Motor neuron (in vitro differentiated cells): Measurements from ENCODE around the gene SSBP3. TPM values are rescaled to one million over a fixed set of nuclear protein-coding genes. Genes with fewer than 3 reads are reported as not detected.

Experiments
- ATAC-seq, 8 experiments: fragments of 200-7000 bp; cut with Tn5 transposase; replicated peaks in 6 of 8; 2 replicates each; pipeline ENCODE4 v1.8.0; 2021; ENCODE audit warnings: mild to moderate bottlenecking in 8 of 8, moderate library complexity in 8 of 8
- H3K27ac ChIP-seq, 2 donors: fragments of 250-450 bp; sonication (Bioruptor Pico); 2 replicates each; pipeline ENCODE4 v1.9.0; 2021; ENCODE audit warnings: antibody characterized with exemption in 2 of 2, mild to moderate bottlenecking in 2 of 2, moderate library complexity in 1 of 2
- H3K4me1 ChIP-seq, 2 donors: fragments of 250-450 bp; sonication (Bioruptor Pico); replicated peaks in 1 of 2; 2 replicates each; pipeline ENCODE4 v1.6.1; 2021; ENCODE audit warnings: antibody characterized with exemption in 2 of 2, mild to moderate bottlenecking in 2 of 2, moderate library complexity in 1 of 2
- H3K4me3 ChIP-seq, 5 donors: fragments of 250-450 bp; sonication (Bioruptor Pico); 2 replicates each; pipeline ENCODE4 v1.9.0; 2021; ENCODE audit warnings: antibody characterized with exemption in 5 of 5, mild to moderate bottlenecking in 5 of 5, moderate library complexity in 4 of 5
- WGBS, 10 experiments: fragments of 450-650 bp; shearing (Covaris generic); methylation state at CpG; one replicate each; pipeline ENCODE4 v1.0.0; 2022; 5-methylcytosine and 5-hydroxymethylcytosine counted together
- in situ Hi-C, 9 experiments: fragments of 400-800 bp; cut with MboI; loops; one replicate each; pipeline ENCODE4 v1.15.0; 2021; ENCODE audit warnings: low sequenced_read_pairs in 9 of 9, low pct_unique_long_range_greater_than_20kb in 2 of 9; ENCODE audit not compliant: unreplicated experiment in 9 of 9
- total RNA-seq, 8 experiments: library from RNA; unstranded; fragments of 300-600 nt; gene quantifications; 2 replicates each; pipeline versions ENCODE4 v1.2.3 to v1.2.4, GENCODE V29; 2022

Gene SSBP3
- total RNA-seq, 8 experiments from 2014 or later, result 11.3 to 183 (median 60.4) TPM

DNA sequence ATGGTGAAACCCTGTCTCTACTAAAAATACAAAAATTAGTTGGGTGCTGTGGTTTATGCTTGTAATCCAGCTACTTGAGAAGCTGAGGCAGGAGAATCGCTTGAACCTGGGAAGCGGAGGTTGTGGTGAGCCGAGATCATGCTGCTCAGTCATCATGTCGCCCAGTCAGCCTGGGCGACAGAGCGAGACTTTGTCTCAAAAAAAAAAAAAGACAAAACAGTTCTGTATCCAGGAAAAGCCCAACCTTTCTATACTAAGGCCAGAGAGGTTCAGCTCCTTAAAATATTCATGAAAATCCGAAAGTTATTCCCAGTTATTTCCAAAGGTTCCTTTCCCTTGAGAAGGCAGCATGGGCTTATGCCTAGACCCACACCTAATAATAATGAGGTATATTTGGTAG is 202.0 kb downstream of the SSBP3 start:
- in situ Hi-C loops, result no loop called here
- Histone ChIP-seq H3K4me1 (peaks cover 11 to 15% of the 10 kb centered on the region in 2 donors), H3K4me3 (no peak overlapping the region), H3K27ac (no peak overlapping the region)
- ATAC-seq, result no peak
- 71 to 100% (median 83%) methylated on average over 3 to 7 of the region's 7 CpGs; no CpG with 5 or more reads in 2 of the 10 experiments for WGBS, 10 experiments

DNA sequence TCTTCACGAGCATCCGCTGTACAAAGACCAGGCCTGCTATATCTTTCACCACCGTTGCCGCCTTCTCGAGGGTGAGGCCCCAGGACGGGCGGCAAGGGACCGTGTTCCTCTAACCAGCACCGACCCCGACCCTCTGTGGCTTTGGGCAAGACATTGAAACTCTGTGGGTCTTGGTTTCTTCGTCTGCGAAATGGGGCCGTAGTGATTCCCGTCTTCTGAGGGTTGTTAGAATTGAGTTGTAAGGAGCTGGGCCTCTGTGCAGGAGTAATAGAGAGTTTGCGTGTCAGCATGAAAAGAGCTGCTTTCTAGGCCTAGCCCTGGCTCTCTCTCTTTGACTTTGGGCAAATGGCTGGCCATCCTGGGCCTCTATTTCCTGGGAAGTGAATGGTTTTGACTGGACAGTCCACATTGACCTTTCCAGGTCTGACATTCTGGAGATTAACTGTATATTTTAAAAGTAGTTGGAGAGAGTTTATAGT is 205.6 kb downstream of the SSBP3 start:
- H3K27ac ChIP-seq, result peak overlapping the region; percentile 82 to 95
- ATAC-seq, result peak in 2 of 8 experiments; percentile 4 to 25
- H3K4me3 ChIP-seq, result peak overlapping the region; percentile 90 to 98 (median 97)
- in situ Hi-C loops, result no loop called here
- WGBS, 10 experiments, result 0 to 5% (median 0%) methylated on average over 4 to 14 of the region's 15 CpGs; no CpG with 5 or more reads in 3 of the 10 experiments
- H3K4me1 ChIP-seq, result peaks cover 13 to 19% of the 10 kb centered on the region in 2 donors

DNA sequence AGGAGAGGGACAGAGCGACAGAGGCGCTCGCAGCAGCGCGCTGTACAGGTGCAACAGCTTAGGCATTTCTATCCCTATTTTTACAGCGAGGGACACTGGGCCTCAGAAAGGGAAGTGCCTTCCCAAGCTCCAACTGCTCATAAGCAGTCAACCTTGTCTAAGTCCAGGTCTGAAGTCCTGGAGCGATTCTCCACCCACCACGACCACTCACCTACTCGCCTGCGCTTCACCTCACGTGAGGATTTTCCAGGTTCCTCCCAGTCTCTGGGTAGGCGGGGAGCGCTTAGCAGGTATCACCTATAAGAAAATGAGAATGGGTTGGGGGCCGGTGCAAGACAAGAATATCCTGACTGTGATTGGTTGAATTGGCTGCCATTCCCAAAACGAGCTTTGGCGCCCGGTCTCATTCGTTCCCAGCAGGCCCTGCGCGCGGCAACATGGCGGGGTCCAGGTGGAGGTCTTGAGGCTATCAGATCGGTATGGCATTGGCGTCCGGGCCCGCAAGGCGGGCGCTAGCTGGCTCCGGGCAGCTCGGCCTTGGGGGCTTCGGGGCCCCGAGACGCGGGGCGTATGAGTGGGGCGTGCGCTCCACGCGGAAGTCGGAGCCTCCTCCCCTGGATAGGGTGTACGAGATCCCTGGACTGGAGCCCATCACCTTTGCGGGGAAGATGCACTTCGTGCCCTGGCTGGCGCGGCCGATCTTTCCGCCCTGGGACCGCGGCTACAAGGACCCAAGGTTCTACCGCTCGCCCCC is 206.3 kb downstream of the SSBP3 start, which contains the start of the genes CYB5RL and MRPL37:
TSS of gene CYB5RL (minus strand) at position 266 of the 754 bp plus-strand sequence. CDS start 4,414 bp downstream, outside the sequence.
TSS of gene MRPL37 (plus strand) at position 403 of the 754 bp plus-strand sequence. CDS start at position 480, 77 bp downstream.
- peak; percentile 93 to 99 (median 98) for ATAC-seq
- 0 to 4% (median 0%) methylated on average over 1 to 21 of the region's 51 CpGs for WGBS, 10 experiments
- in situ Hi-C loops, result no loop called here
- Histone ChIP-seq H3K4me1 (peaks cover 13 to 19% of the 10 kb centered on the region in 2 donors), H3K27ac (peak within 1 kb of the TSS; percentile 82 to 95), H3K4me3 (peak within 1 kb of the TSS; percentile 90 to 98 (median 97))

DNA sequence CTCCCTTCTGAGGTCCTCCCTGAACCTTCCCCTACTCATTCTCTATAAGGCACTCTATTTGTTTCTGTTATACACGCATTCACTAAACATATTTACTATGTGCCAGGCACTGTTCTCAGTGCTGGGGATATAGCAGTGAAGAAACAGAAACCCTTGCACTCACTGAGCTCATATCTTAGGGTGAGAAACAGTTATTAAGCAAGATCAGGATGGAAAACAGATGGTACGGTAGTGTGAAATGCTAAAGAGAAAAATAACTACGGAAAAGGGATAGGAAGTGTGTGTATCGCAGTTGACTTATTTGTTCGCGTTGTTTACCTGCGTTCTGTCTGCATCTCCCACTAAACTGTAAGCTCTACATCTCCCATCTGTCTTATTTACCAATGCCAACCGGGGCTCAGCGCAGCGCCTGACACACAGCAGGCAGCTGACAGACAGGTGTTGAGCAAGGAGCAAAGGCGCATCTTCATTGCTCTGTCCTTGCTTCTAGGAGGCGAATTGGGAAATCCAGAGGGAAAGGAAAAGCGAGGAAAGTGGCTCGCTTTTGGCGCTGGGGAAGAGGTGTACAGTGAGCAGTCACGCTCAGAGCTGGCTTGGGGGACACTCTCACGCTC is 206.9 kb downstream of the SSBP3 start:
- Histone ChIP-seq H3K4me1 (peaks cover 13 to 19% of the 10 kb centered on the region in 2 donors), H3K4me3 (peak overlapping the region; percentile 90 to 98 (median 97)), H3K27ac (peak overlapping the region in 1 of 2 donors; percentile 95)
- in situ Hi-C loops, result no loop called here
- WGBS, 10 experiments, result 0 to 50% (median 24%) methylated on average over 1 to 17 of the region's 17 CpGs; no CpG with 5 or more reads in 1 of the 10 experiments
- ATAC-seq, result peak in 2 of 8 experiments; percentile 5 to 6

DNA sequence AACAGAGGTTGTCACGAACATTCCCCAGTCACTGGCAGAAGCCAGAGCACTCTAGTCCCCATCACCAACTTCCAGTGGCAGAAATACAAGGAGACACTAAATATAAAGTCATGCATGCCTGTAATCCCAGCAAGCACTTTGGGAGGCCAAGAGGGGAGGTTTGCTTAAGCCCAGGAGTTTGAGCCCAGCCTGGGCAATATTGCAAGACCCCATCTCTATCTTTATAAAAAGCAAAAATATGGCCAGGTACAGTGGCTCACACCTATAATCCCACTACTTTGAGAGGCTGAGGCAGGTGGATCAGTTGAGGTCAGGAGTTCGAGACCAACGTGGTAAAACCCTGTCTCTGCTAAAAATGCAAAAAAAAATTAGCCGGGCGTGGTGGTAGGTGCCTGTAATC is 212.7 kb downstream of the SSBP3 start:
- Histone ChIP-seq H3K4me3 (no peak overlapping the region), H3K27ac (no peak overlapping the region), H3K4me1 (no peaks in the 10 kb centered on the region)
- WGBS, 10 experiments, result 80 to 97% (median 86%) methylated on average over 2 to 5 of the region's 5 CpGs; no CpG with 5 or more reads in 3 of the 10 experiments
- no peak for ATAC-seq
- in situ Hi-C loops, result no loop called here

DNA sequence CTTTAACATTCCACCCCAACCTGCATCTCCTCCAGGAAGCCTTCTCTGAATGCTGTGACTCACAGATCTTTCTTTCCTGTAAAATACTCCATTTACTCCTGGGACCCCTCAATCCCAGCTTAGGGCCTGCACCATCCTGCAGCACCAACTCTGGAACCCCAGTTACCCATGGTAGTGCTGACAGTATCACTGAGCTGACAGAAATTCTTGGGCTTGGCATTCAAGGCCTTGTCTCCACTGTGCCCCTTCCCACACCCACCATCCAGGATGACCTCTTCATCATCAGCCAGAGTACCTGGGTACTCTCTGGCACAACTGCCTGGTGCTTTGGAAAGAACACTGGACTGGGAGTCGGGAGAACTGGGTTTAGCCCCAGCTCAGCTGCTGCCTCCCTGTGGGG is 214.7 kb downstream of the SSBP3 start:
- Histone ChIP-seq H3K4me1 (no peaks in the 10 kb centered on the region), H3K4me3 (no peak overlapping the region), H3K27ac (no peak overlapping the region)
- no peak for ATAC-seq
- WGBS, 10 experiments, result 100% methylated on average over 1 of the region's 1 CpG; no CpG with 5 or more reads in 7 of the 10 experiments
- in situ Hi-C loops, result no loop called here

DNA sequence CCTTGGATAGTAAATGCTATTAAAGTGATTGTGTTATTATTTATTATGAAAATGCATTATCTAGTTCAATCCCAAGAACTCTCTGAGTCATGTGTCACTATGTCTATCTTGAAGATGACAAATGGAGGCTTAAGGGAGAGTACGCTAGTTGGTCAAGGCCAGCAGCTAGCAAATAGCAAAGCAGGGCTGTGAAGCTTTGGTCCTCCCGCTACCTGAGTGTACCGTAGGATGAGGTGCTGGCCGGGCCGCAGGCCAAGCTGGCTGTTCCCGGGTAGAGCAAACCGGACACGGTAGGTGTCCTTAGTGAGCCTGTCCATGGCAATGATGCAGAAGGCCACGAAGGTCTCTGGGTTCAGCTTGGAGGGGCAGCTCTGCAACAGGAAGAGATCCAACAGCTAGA is 215.7 kb downstream of the SSBP3 start:
- in situ Hi-C loops, result no loop called here
- no peaks in the 10 kb centered on the region for H3K4me1 ChIP-seq
- ATAC-seq, result no peak
- WGBS, 10 experiments, result 83 to 100% (median 93%) methylated on average over 1 to 7 of the region's 9 CpGs; no CpG with 5 or more reads in 1 of the 10 experiments
- no peak overlapping the region for H3K4me3 ChIP-seq
- no peak overlapping the region for H3K27ac ChIP-seq

DNA sequence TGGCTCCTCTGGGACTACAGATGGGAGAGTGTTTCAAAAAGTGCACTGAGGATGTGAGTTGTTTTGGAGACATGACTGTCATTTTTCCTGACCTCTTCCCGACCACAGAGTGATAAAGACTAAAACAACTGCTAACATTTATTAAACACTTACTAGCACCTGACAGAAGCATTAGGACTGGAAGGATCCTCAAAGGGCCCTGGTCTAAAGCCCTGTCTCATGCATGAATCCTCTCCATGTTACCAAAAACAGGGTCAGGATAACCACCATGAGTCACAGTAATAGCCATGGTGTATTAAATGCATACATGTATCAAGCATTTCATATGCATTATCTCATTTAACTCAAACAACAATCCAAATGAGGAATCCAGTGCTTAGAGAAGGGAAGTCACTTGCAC is 217.9 kb downstream of the SSBP3 start:
- Histone ChIP-seq H3K27ac (no peak overlapping the region), H3K4me3 (no peak overlapping the region), H3K4me1 (no peaks in the 10 kb centered on the region)
- WGBS, 10 experiments, result 80 to 100% (median 100%) methylated on average over 1 of the region's 1 CpG; no CpG with 5 or more reads in 4 of the 10 experiments
- in situ Hi-C loops, result no loop called here
- no peak for ATAC-seq

DNA sequence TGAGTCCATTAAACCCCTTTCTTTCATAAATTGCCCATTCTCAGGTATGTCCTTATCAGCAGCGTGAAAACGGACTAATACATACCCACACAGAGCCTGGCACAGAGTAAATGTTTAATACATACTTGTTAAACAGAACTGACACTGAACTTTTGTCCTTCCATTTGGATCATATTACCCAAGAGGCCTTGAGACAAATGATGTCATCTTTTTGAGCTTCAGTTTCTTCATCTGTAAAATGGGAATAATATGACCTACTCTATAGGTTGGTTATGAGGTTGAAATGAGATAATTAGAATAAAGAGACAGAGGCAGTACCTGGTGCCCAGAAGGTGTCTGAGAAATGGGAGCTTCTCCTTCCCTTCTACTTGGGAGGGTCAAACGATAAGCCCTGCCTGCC is 220.1 kb downstream of the SSBP3 start:
- WGBS, 10 experiments, result 82 to 100% (median 94%) methylated on average over 1 to 3 of the region's 3 CpGs; no CpG with 5 or more reads in 2 of the 10 experiments
- no peak for ATAC-seq

DNA sequence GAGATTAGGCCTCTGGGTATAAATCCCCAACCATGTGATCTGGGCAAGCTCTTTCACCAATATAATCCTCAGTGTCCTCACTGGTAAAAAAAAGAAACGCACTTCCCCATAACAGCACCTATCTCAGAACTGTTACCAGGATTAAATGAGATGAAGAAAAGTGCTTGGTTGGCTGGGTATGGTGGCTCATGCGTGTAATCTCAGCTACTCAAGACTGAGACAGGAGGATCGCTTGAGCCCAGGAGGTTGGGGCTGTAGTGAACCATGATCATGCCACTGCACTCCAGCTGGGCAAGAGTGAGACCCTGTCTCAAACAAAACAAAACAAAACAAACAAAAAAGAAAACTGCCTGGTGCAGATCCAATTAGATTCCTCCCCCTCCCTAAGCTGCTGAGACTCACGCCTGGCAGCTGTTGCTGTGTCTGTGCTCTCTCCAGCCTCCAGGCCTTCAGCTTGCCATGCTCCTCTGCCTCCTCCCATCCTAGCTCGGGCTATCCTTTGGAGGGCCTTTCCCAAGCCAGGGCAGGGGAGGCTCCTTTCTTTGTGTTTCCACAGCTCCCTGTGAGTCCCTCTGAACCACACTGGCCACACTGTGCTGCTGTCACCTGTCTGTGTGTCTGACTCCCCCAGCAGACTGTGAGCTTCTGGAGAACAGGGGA is 225.4 kb downstream of the SSBP3 start:
- 70 to 100% (median 100%) methylated on average over 1 to 4 of the region's 5 CpGs; no CpG with 5 or more reads in 3 of the 10 experiments for WGBS, 10 experiments
- no peak overlapping the region for H3K4me3 ChIP-seq
- peak in 4 of 8 experiments; percentile 32 to 45 (median 42) for ATAC-seq
- no peaks in the 10 kb centered on the region for H3K4me1 ChIP-seq
- H3K27ac ChIP-seq, result no peak overlapping the region
- in situ Hi-C loops, result no loop called here

More for the DNA sequence above, 220.1 kb downstream of the SSBP3 start:
- Histone ChIP-seq H3K4me3 (no peak overlapping the region), H3K27ac (no peak overlapping the region), H3K4me1 (no peaks in the 10 kb centered on the region)
- in situ Hi-C loops, result no loop called here

DNA sequence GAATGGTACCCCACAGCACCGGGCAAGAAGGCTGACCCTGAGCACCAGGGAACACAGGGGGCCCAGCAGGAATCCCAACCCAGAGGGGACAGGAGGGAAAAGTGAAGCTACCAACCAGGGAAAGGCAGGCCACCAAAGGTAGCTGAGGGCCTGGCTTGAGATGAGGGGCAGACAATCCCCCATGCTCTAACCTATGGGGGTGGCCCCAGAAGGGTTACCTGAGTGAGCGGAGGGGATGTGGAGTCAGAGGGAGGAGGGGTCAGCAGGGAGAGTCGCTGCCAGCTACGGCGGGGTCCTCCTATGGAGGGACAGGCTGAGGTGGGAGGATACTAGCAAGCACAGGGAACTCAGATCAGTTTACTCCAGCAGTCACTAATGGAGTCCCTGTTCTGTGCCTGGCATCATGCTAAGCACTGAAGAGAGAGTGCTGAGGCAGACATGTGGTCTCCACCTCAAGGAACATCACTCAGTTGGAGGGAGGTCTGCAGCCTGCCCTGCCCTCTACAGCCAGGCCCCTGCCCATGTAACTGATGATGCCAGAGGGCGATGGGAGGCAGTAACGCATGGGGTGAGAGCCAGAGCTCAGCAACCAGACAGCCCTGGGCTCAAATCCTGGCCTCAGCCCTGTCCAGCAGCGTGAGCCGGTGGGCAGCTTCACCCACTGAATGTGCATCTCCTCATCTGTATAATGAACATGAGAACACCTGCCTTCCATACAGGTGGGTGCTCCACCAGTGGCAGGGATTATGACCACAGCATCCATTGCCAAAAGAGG is 227.7 kb downstream of the SSBP3 start:
- H3K4me1 ChIP-seq, result peaks cover 8 to 9% of the 10 kb centered on the region in 2 donors
- H3K27ac ChIP-seq, result no peak overlapping the region
- WGBS, 10 experiments, result 60 to 100% (median 70%) methylated on average over 1 to 6 of the region's 9 CpGs; no CpG with 5 or more reads in 4 of the 10 experiments
- ATAC-seq, result no peak
- in situ Hi-C loops, result no loop called here
- no peak overlapping the region for H3K4me3 ChIP-seq

DNA sequence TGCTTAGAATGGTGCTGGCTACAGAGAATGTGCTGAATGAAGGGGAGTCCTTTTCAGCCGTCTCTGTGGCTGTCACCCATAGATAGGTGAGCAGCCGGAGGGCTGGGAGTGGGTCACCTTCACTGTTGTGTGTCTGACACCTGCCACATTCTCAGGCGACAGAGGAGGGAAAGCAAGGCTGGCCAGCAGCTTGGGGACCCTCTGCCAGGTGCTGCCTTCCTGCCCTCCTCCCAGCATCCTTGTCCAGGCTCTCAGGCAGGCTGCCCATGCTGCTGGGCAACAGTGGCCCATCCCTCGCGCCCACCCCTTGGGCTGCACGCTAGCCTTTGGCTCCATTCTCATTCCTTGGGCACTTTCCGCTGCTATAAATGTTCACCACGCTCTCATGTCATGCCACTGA is 228.5 kb downstream of the SSBP3 start:
- H3K4me1 ChIP-seq, result peaks cover 15 to 16% of the 10 kb centered on the region in 2 donors
- no peak overlapping the region for H3K4me3 ChIP-seq
- ATAC-seq, result no peak
- WGBS, 10 experiments, result 67 to 100% (median 93%) methylated on average over 1 to 8 of the region's 8 CpGs; no CpG with 5 or more reads in 3 of the 10 experiments
- H3K27ac ChIP-seq, result no peak overlapping the region
- in situ Hi-C loops, result no loop called here
